GM19468 (cell line): ENCODE results near the gene TCF12.

ENCODE experiments used
- ATAC-seq: cut with Tn5 transposase; IDR thresholded peaks from one replicate; pipeline ENCODE4 v1.9.1; 2021; ENCODE audit warnings: mild to moderate bottlenecking, moderate library complexity, moderate number of reproducible peaks; ENCODE audit not compliant: unreplicated experiment; ENCODE audit errors: extremely low read depth

TCF12 gene

DNA sequence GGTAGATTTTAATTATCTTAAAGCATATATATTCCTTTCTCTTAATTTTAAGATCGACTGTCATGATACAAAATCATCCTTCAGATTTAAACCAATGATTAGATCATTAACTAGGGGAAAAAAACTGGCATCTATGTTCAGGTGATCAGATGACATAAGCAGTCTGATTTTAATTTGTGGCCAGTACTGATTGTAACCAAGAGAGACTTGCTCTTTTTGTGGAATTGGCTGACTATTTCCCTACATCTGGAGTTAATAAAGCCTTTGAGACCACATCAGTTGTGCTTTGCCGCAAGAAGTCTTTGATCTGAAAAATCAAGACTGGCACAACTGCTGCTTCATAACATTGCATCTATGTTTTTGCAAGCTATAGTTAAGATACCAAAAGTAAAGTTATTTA lies 309.5 kb downstream of the TCF12 start:
- ATAC-seq, result no peak

DNA sequence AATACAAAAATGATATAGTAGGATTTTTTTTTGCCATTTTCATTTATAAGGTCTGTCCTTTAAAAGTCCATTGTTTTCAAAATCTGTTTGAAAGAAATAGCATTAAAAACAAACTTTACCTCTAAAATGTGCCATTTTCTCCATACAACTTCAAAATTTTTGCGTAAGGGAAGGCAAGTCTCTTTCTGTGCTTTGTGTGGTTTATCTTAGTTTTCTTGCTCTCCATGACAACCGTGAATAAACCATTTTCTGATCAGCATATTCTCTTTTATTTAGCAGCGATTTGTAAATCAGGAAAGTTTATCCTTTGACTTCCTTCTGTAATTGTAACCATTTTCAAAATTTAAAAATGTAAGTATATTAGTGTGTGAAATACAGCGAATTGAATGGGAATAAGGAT lies 310.0 kb downstream of the TCF12 start:
- ATAC-seq, result no peak

DNA sequence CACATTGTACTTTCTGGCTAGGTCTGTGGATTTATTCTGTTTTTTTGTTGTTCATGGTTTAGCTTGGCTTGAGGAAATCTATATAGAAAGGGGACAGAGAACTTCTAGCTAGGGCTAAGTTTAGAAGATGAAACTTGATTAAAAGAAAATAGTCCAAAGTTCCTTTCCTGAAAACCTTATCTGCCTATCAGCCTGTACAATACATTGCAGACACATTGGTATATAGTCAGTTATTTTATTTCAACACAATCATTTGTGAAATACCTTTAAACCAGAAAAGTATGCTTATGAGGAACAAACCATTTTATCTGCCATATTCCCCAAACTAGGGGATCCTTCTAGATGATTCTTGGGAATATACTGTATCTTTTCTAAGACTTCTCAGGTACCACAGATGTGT lies 310.6 kb downstream of the TCF12 start:
- ATAC-seq, result no peak

DNA sequence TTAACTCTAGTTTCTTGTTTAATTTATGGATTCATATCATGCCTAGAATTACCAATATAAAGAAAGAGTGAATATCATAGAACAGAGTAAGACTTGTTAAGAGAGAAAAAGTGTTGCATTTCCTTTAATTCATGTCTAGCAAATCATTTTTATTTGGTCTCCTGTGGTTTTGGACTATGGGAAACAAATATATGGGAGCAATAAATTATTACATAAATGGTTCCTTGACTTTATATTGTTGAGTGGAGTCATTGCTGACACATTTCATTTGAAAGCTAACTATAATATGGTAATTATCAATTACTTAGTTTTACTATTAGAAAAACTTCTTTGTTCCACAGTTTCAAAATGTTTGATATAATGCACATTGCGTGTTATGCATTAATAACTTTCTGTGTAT lies 313.1 kb downstream of the TCF12 start:
- ATAC-seq, result no peak

DNA sequence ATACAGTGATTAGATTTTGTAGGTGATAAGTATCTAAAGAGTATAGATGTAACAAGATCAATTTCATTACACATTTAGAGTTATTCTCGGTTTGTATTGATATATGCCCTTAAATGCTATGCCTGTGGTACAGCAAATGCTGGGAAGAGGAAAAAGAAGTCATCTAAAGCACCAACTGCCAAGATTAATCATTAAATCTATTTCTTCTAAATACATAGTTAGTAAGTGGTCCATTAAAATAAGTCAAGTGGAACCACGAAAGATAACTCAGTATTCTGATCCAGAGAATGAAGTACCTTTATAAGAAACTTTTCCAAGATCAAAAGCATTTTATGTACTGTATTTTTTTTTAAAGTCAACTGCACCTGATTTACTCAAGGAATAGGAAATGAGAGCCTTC lies 315.7 kb downstream of the TCF12 start:
- no peak for ATAC-seq

DNA sequence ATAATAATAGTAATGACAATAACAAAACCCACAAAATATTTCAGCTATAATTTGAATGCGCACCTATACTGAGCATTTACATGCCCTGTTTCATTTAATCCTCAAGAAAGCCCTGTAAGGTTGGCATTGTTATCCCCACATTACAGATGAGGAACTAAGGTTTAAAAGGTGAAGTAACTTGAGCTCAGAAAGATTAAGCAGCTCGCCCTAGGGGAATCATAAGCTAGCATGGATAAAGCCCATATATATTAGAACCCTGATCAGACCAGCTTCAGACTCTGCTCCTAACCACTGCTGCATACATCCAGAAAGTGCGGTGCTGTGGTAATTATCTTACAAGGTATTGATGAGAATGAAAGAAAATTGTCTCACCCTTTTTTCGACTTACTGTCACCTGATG lies 316.7 kb downstream of the TCF12 start:
- no peak for ATAC-seq

DNA sequence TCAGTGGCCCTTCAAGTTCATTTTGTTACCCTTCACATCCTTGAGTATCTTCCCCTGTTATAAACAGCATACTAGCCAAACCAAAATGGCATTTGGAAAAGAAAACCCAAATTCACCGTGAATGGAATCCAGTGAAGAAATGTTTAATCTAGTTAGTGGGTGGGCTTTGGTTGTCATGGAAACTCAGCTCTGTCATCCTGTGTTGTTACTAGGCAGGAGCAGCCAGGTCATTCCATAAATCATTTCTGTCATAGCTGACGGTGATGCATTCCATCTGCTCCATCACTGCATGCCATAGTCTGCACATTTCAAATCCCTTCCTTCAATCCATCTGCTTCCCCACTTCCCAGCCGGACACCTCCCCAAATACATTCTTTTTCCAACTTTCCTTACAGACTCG lies 317.4 kb downstream of the TCF12 start:
- ATAC-seq, result no peak

DNA sequence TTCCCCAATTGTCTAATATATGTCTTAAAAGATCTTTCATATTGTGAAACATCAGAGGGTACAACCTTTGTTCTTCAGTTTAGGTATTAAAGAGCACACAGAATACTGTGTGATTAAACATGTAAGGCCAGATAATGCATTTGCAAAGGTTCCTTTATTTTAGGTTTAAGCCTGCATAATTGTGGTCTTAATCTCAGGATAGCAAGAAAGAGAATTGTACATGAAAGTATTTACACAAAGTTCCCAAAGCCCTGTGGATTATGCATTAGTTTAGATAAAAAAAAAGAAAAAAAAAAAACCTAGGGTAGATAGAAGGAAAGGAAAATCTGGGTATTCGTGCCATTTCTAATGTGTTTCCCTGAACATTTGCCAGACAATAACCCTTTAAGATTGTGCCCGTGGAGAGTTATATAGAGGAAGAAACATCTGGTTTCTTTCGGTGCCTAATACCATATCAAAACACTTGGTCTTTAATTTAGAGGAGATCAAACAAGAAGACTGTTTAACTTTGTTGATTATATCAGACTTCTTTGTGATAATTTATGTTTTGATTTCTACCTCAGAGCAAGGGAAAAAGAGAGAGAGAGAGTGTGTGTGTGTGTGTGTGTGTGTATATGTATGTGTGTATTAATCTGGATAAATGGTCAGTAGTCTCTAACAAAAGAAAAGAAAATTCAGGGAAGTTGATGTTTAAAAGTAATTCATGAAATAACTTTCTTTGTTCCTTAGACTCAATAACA lies 318.3 kb downstream of the TCF12 start:
- ATAC-seq, result no peak

DNA sequence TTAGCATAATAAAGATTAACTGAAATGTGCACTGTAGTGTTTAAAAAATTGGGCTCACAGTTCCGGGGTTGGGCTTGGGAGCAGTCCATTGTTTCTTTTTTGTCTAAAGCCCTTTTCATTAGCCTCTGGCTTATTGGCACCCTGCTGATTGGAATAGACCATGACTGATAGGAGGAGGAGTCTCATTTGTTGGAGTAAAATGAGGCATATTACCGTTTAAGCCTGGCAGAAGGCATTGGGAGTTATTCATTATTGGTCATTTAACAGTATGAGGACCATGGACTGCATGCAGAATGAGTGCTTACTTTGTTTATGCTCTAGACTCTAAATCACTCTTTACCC lies 318.8 kb downstream of the TCF12 start:
- no peak for ATAC-seq

DNA sequence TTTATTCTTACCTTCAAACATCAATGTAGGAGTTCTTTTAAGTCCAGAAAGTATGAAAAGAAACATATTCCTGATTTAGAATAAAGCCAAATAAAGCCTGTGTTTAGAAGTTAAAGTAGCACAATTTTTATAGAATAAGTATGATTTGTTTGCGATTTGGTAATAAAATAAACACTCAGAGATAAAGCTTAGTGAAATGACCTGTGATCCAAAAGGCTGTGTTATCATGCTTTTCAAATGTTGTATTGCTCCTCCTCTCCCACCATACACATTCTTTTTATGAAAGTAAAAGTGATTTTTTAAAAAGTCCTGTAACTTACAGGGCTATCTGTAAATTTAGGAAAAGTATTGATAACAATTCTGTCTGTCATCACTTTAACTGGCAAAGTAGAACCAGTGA lies 319.2 kb downstream of the TCF12 start:
- no peak for ATAC-seq

DNA sequence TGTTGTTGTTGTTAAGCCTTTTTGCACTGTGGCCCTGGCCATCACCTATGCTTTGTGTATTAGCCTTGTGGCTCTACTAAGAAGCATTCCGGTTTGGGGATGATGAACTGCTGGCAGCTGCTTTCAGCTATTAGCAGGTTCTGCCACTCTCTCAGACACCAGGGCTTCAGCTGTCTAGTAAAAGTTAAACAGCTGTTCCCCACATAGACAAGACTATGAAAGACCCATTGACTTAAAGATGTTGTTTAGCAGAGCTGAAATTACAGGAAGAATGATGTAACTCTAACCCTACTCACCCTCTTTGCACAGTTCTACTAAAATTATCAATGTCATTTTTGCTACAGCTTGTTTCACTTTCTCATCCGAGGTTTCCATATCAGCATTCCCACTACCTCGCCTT lies 326.7 kb downstream of the TCF12 start:
- no peak for ATAC-seq

DNA sequence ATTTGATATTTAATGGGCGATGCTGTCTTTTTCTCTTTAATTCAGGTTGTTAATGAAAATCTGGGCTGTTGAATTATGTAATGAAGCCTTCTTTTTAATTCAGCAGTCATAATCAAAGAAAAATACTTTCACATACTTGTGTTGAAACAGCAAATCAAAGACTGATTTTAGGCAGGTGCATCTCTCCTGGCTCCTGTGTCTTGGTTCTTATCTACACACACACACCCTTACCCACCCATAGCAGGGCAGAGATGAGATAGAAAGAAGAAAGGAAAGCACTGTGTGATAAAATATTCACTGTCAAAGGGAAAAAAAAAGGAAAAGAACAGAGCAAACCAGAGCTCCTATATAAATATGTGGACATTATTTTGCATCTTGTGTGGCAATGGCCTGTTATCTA lies 327.3 kb downstream of the TCF12 start:
- no peak for ATAC-seq

DNA sequence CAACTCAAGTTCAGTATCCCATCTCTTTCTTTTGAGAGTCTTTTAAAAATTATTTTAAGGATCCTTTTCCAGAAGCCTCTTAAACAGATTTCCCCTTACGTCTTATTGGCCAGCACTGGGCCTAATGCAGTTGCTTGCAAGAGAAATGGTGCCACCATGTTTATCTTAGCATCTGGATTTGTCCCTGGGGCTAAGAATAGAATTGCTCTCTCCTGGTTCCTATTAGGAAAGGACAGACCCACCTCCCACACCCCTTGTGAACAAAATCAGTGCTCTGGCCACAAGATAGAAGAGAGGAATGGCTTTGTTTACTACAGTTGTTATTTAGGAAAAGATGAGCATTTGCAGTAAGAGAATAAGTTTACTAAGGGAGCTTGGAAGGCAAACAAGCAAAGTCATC lies 329.6 kb downstream of the TCF12 start:
- ATAC-seq, result no peak

DNA sequence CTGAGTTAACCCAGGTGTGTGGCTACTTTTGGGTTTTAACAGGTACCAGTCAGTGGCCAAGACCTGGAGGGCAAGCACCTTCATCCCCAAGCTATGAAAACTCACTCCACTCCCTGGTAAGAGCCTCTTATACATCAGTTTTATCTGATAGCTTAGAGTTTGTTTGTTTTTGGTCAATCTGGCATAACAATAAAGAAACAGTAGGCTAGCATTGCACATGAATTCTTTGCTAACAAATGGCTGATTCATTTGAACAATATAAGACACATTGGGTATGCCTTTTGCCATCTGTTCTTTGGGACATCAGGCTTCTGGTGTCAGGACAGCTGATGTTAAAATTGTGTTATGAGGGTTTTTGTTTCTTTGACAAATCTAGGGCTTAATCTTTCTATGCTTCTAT lies 332.9 kb downstream of the TCF12 start:
- ATAC-seq, result no peak

DNA sequence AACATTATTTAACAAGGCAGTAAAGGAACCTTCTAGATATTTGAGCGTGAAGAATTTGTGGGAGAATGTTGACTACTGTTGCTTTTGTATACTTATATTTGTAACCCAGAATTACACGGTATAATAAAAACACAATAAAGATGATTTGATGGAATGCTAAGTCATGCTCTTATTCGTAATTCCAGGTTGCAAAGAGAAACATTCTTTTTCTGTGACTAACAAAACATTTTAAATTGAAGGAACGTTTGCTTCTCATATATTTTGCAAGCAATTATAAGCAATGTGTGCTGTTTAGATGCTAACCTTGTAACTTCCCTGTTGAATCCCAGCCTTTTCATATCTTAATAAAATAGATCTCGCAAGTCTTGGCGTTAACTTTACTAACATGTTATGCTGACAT lies 333.5 kb downstream of the TCF12 start:
- ATAC-seq, result no peak

DNA sequence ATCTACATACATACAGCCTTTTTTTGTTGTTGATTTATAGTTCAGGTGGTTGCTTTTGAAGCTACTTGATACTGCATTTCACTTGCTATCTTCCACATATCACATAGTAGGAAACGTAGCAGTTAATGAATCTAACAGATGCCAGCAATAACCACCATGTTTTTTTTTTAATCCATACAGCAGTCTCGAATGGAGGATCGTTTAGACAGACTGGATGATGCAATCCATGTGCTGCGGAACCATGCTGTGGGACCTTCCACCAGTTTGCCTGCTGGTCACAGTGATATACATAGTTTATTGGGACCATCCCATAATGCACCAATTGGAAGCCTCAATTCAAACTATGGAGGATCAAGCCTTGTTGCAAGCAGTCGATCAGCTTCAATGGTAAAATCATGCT lies 334.6 kb downstream of the TCF12 start:
- no peak for ATAC-seq

DNA sequence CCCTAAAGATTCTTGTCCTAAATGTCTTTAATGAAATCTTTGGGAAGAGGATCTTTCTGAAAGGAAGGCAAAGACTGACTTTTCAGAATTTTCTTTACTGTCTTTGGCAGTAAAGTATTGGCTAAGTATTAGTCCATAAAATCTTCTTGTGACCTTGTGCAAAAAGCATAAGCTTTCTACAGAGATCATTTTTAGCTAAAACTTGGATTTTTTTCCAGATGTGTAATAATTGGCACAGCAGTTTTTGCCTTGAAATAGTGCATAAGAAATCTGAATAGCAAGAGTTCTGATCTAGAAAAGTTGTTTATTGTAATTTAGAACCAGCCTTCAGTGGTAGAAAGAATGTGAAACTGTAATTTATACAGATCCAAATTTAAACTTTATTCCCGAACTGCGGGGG lies 335.1 kb downstream of the TCF12 start:
- ATAC-seq, result no peak

DNA sequence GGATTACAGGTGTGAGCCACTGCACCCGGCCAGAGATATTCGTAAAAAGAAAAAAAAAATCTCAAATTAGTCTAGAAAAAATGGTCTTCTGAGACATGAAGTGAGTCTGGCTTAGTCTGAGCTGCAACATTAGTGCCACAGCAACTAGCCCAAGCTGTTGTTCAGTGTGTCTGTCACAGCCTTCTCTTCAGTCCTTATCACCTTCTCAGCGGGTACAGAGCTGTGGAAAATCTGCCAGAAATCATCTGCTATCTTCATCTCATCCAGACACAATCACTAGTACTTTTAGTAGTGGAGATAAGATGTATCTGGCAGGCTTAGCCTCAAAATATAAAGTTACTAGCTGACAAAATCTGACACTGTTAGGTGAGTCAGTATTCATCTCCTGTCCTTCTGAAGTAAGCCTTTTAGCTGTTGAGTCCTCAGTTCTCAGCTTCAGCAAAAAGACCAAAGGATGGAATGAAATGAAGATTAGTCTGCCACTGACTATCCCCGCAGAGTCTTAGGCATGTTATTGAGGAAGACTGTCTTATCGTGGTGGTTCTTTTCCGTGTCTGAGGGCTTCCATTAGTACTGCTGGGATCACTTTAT lies 337.4 kb downstream of the TCF12 start:
- ATAC-seq, result no peak

DNA sequence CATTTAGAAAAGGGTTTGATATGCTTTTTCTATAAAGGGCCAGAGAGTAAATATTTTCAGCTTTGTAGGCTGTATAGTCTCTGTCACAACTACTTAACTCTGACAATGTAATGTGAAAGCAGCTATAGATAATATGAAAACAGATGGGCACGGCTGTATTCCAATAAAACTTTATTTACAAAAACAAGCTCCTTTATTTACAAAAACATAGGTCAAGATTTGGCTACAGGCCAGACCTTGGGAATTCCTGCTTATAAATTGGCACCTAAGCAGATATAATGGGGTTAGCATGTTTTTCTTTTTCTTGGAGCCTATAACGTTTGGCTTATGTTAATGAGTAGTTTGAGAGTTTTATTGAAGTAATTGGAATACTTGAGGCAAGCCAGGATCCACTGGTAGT lies 338.5 kb downstream of the TCF12 start:
- no peak for ATAC-seq

DNA sequence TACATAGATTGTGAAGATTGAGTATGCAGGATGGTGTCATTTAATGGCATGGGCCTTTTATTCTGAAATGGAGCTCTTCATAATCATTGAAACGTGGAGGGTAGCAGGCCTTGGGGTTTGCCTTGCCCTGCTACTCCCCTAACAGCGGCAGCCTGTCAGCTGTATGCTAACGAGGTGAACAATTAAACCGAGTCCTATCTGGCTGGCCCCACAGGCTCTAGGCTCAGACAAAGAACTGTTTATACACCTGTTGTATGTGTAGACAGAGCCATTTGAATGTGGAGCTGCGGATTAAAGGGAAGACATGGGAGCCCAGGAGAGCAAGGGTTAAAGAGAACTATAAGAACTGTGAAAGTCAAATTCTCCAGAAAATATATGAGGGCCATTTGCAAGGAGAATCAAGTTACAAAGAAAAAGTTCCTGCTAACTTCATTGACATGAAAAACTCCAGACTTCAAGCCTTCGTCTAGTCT lies 341.2 kb downstream of the TCF12 start:
- no peak for ATAC-seq

DNA sequence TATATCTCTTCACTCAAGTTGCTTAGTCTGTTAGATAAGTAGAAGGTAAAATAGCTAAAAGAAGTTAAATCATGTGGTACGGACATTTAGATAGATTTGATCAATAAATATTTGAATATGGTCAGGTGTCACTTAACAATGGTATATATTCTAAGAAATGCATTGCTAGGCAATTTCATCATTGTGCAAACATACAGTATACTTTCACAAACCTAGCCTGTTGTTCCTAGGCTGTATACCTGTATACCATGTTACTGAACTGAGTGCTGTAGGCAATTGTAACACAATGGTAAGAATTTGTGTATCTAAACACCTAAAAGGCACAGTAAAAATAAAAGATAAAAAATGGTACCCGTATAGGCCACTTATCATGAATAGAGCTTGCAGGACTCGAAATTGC lies 345.1 kb downstream of the TCF12 start:
- no peak for ATAC-seq

DNA sequence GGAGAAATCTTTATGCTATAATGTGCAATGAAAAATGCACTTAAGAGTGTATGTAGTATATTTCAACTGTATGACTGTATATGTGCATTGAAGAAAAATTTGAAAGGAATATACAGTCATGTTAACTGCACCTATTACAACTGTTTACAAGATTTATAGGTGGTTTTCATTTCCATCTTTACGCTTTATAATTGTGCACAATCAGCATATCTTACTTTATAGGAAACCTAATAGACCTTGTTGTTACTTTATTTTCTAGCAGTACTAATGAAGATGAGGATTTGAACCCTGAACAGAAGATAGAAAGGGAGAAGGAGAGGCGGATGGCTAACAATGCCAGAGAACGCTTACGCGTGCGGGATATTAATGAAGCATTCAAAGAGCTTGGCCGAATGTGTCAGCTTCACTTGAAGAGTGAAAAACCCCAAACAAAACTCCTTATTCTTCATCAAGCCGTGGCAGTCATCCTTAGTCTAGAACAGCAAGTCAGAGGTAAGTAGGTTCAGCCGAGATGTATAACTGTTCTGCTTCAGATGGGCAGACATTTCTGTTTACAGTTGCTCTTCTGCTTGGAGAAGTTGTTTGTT lies 354.4 kb downstream of the TCF12 start:
- no peak for ATAC-seq
